Activated T-cell treated with anti-CD3 and anti-CD28 coated beads for 1 hour (primary cell): ENCODE data around the gene CRB1.

Experiments
- DNase-seq: peaks from one replicate; pipeline ENCODE4 v3.0.0-alpha.2; 2020; ENCODE audit warnings: low read depth

CRB1 gene

DNA sequence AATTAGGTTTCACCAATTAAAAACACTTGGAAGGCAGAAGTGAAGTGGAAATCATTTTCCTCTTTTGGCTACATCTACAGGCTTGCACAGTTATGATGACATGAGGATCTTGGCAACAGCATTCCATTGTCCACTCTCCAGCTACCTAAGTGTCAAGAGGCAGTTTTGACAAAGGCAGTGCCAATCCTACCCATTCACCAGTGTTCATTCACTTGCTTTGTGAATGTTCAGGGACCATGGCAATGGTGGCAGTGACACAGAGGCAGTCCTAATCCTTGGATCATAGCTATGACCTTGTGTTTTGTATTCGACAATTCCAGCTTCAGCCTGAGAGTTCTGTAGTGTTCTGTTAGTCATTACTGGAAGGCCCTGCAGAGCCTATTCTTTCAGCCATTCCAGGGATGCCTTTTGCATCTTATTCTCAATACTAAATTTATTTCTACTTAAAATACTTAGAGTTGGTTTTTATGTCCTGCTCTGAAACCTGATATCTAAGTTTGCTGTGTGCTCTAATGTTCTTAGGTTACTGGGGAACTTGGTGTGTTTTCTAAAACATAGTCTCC, 36.7 kb downstream of the CRB1 start:
- DNase-seq: no peak

DNA sequence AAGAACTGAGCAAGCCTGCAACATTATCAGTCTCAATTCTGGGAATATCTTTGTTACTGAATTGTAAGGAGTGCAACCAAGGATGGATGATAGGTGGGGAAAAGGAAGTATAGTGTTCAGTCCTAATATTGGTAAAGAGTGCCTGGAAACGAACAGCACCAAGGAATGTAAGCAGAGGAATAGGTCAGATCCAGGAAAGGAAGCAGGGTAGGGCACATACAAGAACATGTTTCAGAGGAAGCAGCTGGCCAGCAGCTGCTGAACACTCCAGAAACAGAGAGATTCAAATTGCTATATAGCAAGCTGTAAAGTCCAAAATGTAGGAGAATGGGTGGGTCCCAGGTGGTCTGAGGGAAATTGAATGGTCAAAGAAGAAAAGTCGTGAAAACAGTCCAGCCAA, 37.9 kb downstream of the CRB1 start:
- DNase-seq: no peak

DNA sequence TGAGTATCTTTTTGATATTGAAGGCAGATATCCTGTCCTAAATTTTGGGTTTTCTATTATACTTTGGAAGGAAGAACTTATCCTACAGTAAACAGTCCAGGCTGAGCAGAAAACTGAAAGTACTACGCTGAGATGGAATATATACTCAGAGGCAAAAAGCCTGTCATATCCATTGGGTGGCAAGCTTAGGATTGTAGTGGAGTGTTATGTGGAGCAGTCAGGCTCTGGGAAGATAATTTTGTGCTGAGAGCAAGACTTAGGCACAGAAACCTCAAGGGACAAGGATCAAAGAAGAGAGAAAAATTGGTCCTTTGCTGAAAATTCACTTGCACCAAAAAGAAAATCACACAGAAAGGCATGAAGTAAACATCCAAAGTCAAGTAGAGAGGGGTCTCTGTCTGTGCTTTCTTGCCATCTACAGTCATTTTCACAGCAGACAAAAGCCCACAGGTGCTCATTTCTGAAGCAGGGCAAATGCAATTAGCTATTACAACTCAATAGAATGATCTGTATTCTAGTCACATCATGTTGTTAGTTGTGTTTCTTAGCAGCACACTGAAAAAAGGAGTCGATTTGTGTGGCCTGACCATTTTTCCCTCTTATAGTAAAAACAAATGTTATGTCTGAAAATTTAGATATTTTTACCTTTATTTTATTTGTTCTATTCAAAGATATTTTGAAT, 38.5 kb downstream of the CRB1 start:
- no peak for DNase-seq

DNA sequence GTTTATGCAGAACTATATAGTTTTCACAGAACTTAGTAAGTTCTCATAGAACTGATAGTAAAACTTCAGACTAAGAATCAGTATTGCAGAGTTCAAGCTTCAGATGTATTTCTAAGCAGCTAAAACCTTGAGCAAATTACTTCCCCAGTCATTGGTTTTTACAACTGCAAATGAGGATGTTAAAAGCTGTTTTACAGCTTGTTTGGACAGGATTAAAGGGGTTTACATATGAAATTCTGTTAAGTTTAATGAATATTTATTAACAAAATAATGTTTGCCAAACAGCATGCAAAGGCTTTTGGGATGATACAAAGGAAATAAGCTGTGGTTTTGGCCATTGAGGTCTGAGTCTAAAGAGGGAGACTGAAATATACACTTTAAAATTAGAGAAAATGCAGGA, 39.1 kb downstream of the CRB1 start:
- DNase-seq: no peak

DNA sequence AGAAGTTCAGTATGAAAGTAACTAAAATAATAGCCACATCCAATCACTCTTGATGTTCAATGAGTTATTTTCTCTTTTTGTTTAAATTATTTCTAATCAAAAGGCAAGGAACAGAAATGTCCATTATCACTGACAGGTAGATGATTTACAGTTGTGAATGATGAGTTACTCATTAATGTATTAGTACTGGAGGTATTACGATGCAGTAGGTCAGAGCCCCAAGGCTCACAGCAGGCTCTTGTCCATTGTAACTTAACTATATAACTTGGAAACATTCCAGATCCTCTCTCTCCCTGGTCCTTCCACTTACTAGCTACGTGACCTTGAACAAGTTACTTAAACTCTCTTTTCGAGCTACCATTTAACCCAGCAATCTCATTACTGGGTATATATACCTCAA, 39.5 kb downstream of the CRB1 start:
- DNase-seq: no peak

DNA sequence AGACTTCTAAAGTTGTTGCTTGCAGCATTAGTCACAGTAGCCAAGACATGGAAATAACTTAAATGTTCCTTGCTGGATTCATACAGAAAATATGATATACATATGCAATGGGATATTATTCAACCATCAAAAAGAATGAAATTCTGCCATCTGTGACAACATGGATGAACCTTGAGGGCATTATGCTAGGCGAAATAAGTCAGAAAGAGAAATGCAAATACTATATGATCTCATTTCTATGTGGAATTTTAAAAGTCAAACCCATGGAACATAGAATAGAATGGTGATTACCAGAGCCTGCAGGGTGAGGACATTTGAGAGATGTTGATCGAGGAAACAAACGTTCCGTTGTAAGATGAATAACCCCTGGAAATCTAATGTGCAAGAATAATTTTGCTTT, 43.0 kb downstream of the CRB1 start:
- no peak for DNase-seq

DNA sequence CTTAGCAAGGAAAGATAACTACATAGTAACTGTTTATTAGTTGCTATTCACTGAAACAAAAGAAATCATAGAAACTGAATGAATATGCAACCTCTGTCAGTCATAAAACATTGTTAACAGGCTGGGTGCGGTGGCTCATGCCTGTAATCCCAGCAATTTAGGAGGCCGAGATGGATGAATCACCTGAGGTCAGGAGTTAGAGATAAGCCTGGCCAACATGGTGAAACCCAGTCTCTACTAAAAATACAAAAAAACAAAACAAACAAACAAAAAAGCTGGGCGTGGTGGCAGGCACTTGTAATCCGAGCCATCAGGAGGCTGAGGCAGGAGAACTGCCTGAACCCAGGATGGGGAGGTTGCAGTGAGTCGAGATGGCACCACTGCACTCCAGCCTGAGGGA, 44.1 kb downstream of the CRB1 start:
- DNase-seq: no peak

DNA sequence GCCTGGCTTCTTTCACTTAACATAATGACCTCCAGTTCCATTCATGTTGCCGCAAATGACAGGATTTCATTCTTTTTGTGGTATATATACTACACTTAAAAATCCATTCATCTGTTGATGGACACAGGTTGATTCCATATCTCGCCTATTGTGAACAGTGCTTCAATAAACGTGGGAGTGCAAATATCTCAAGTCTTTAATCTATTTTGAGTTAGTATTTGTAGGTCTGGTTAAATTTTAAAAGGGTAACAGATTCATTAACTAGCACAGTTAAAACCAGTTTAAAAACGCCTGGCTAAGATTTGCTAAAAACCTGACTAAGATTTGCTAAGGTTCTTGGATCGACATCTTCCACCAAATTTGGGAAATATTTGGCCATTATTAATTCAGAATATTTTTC, 45.7 kb downstream of the CRB1 start:
- DNase-seq: no peak

DNA sequence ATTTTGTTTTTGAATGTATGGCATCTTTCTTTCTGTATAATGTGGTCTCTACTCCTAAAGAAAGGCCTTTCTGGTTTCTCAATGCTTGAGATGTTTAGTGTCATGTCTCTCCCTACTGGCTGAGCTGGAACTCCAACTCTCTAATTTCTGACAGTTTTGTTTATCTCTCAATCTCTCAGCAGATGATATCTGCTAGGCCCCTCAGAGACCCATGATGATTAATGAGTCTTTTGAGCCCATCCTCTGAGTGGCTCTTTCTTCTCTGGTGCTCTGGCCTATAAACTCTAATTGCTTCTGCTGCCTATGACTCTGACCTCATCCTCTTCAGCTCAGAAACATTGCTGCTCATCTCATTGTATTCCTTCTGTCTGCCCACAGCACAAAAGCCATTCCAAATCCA, 46.6 kb downstream of the CRB1 start:
- DNase-seq: no peak

DNA sequence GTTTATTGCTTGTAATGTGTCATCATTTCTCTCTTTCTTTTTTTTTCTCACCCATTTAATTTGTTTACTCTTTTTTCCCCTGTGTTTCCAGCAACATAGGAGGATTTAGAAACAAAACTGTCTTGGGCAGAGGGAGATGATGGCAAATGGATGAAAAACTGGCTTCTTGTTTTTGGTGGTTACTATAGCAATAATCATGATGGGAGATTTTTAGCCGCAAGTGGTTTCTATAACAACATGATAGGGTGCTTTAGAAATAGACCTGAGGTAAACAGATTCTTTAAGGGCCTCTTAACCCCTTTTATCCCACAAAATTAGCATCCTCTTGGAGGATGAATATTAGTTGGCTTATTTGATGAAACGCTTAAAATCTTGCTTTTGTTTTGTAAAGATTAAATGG, 51.6 kb downstream of the CRB1 start:
- DNase-seq: no peak

DNA sequence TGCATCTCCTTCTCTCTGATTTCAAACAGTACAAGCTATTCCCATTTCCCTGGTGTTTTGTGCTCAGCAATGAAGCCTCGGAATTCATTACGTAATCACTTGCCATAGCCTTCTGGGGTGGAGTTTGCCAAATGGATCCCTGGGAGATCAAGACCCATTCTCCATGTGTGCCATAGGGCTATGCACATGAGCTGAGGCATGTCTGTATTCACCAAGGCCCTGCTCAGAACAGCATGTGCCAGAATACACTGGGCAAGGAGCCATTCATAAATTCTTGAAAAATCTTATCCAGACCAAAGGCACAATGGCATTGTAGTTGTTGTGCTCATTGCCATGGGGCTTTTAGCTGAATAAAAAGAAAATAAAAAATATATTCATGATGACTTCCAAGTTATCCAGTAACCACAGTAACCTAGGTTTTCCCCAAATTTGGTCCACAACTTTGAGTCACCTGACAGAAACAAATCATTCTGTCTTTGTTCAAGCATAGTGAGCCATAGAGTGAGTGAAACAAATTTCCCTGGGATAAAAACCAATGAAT, 53.0 kb downstream of the CRB1 start:
- no peak for DNase-seq

DNA sequence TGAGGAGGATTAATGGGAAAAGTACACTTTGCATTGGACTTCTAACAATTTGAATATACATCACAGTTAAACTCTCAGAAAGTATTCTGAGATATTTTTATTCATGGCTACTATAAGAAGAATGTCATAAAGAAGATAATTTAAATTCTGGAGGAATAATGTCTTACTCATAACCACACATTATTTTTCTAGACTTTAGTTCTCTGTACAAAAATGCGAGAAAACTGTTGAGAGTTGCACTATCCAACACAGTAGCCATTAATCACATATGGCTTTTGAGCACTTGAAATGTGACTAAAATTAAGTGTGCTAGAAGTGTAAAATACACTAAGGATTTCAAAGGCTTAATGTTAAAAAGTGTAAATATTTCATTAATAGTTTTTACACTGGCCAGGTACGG, 53.8 kb downstream of the CRB1 start:
- DNase-seq: no peak

DNA sequence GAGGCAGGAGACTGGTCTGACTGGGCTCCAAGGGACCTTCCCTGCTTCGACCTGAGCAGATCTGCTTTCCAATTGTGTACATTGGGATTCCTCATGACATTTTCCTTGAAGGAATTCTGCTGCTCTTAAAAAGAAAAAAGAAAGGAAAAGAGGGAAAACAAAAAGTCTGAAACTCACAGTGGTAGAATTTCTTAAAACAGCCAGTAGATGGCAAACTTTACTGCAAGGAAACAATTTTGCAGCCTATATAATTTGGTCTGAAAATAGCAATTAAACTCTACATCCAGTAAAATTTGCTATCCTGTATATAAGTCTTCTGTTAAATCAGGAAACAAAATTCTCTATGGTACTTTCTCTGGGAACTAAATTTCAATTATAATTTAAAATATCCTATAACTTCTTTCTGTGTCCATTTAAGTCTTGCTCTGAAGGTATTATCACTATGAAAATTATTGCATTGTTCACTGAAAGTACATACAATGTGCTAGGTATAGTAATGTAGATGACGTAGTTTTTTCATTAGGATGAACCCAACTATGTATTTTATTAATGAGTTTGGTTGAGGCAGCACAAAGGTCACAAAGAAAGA, 59.8 kb downstream of the CRB1 start:
- DNase-seq: no peak

DNA sequence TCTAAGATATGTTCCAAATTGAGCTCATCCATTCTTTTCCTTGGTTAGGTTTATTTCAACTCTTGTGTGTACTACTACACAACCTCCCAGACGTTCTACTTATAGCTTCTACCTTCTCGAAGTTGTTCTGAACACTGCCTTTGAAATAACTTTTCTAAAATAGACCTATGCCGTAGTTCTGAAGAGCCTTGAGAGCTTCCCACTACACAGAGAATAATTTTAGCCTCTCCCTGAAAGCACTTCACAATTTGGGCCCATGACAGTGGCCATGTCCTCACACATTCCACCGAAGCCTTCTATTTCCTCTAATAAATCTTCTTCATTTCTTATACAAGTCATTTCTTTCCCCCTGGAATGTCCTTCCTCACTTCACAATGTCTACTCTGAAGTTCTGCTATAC, 62.2 kb downstream of the CRB1 start:
- no peak for DNase-seq

DNA sequence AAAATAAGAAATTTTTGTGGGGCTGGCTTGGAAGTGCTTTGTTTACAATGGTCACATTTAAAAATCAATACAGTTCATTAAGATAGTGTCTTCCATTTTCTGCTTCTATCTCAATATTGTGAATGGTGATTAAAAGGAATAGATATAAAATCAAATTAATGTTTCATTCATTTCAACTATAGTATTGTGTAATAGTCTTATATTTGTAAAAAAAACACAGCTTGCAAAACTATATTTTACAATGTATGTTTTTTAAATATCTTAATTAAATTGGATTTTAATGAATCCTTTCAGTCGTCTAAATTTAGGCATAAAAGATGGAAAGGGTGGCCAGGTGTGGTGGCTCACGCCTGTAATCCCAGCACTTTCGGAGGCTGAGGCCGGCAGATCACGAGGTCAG, 63.5 kb downstream of the CRB1 start:
- no peak for DNase-seq

DNA sequence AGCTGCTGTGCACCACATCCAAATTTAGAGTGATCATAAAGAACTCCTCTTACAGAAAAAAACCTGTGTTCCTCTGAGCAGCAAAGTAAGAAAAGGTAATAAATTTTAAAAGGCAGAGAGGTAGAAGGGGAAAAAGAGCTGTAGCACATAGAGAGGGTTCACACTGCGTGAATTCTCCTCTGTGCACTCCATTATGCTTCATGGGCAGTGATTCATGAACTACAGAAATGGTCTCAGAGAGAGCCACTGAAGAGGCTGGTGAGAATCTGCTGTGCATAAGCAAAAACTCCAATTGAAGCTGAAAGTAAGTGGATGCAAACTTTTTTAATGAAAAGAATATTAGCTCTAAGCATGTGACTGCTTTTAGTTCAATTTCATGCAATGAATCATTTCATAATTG, 65.0 kb downstream of the CRB1 start:
- no peak for DNase-seq

DNA sequence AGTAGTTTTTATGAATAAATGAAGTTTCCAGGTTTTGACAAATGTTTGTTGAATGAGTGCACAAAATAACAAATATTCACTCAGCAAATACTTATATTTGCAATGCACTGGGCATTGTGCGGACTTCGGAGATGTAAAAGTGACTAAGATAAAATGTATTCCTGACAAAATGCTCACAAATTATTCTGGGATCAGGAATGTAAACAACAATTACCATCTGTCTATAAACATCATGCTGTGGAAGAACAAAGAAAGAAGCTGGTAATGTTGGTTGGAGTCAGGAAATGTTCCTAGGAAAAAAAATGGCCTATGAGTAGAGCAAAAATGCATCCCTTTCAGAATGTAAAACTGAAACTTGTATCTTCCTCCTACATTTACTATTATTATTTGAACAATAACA, 68.5 kb downstream of the CRB1 start:
- DNase-seq: no peak

DNA sequence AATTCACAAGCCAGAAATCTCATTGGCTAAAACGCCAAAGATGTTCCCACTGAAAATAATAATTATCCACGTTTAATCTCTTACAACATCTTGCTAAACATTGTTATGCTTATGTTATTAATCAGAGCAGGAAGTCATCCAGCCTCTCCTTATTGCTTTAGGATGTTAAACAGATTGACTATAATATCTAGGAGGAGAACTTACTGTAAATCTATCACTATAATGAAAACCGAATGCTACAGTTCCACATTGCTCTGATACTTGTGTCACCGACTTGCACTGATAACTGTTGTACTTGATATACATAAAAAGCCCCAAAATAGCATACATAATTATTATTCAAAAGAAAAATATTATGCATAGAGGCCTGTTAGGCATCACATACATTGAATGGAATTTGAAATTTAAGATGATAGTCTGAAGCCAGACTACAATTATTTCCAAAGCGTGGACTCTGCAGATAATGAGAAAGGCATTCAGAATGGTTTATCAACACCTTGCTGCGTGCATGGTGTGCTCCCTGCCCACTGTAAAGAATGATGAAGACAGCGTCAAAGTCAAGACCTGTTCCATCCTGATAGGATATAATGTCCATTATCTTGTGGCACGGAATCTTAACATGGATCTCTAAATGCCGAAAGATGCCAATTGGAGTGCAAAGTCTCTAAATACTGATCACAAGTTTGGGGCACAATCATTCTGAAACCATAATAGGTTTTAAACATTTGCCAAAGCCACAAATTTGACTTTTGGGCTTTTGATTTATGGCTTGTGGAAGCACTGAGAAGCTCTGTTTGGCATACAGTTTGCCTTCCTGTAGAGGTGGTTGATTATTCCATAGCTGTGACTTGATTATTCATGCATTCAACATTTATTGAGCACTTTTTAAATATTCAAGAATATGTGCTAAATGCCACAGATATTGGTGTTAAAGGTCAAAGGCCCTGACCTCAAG, 71.3 kb downstream of the CRB1 start:
- DNase-seq: no peak

DNA sequence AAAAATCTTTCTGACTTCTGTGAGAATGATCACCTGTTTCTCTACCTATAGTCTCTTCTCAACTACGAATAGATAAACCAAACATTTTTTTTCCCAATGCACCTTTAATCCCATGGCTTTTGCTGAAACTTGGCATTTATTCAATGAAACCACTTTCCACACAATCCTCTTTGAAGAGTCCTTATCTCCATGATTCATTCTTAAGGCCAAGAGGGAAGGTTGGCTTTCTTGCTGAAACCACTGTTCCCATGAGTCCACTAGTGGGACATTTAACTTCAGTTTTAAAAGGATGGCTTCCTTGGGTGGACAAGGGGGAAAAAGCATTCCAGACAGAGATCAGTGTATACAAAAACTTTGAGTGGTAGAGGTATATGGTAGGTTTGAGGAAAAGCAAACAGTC, 73.6 kb downstream of the CRB1 start:
- DNase-seq: no peak

DNA sequence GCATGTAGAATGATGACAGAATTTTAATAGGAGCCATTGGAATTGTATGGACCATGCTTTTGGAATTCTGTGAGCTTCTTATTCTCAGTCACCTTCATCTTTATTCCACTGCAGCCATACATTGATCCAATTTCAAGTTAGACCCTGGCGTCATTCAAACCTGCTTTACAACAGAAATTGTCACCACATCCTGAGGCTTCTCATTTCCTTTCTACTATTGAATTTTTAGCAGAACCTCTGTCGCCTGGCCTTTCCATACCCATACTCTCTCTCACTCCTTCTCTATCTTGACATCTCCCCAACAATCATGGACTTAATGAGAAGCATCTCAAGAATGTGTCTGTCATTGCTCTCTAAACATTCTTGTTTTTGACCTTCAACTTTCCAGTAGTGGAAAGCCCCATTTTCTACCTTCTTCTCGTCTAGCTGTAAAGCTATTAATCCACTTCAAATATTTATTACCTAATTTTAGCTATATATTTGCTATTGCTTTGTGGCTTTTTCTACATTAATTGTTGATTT, 74.1 kb downstream of the CRB1 start:
- no peak for DNase-seq

DNA sequence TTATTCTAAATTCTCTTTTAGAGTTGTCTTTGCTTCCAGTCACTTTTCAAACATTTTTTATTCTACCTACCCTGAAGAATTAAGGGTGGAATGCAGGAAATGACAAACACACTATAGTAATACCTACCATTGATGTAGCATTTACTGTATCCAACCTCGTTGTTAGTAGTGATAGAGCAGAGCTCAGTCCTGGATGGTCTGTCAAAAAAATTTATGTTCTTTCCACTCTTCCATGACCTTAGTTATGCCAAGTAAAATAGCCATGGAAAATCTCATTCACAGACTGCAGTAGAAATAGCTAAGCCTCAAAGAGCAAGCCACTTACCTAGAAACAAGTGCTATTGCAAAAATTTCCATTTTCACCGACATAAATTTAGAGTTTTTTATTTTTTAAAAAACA, 74.6 kb downstream of the CRB1 start:
- DNase-seq: no peak

DNA sequence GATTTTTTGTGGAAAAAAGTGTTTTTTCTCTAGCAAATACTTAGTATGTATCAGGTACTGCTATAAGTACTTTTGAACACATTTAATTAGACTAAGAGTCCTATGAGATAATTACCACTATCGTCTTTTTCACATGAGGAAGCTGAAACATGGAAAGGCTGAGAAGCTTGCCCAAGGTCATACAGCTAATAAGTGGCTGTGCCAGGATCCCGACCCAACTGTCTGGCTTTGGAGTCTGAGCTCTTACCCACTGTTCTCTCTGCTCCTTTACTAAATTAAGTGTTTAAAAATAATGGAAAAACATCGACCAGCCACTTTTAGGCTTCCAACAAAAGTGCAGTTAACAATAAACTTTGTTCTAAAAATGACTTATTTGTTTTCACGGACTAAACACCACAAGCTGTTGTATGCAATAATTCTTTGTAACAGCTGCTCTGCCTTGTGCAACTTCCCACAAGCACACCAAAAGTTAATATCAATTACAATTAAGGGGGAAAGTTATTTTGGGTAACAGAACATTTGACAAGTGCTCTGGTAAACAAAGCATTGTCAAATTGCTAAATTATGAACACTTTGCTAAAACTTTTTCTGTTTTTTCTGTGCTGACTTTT, 75.7 kb downstream of the CRB1 start:
- no peak for DNase-seq
